HG03103 (cell line): Measurements from ENCODE around the gene UGT2B7.
"Not testable (repeated sequence)": the region's sequence is repeated elsewhere in the genome, so short reads cannot be mapped to it uniquely, and the experiment has no call there.

ENCODE experiments used
- ATAC-seq: cut with Tn5 transposase; IDR thresholded peaks from one replicate; pipeline ENCODE4 v1.9.1; 2021; ENCODE audit warnings: low read depth; ENCODE audit not compliant: unreplicated experiment

UGT2B7 gene

GRCh38 chr4:69096111-69096656 lies at the start of gene UGT2B7:
Gene UGT2B7, plus strand, starts transcription at chr4:69096474. Its CDS starts 47 bp downstream, at chr4:69096521.
- ATAC-seq, result no peak

DNA sequence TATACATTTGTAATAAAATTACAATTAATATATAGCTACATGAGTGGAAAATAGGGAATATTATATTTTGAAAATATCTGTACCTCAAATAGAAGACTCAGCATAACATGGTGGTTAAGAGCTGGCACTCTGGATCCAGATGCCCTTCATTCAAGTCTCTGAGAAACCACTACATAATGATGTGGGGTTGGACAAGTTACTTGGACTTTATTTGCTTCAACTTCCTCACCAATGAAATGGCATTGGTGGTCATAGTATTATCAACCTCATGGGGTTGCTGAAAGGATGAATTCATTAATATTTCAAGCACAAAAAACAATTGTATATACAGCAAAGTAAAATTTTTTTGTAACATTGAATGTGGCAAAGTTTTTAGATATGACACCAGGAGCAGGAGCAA lies 46.4 kb upstream of the UGT2B7 start:
- ATAC-seq, result no peak

GRCh38 chr4:69050853-69051575 lies 45.3 kb upstream of the UGT2B7 start:
- ATAC-seq, result not testable (repeated sequence)

GRCh38 chr4:69051576-69051943 lies 44.7 kb upstream of the UGT2B7 start:
- no peak for ATAC-seq

- not testable (repeated sequence) for ATAC-seq
Observed at GRCh38 chr4:69053309-69053885, 42.9 kb upstream of the UGT2B7 start.

- not testable (repeated sequence) for ATAC-seq
Observed at GRCh38 chr4:69054033-69054432, 42.2 kb upstream of the UGT2B7 start.

DNA sequence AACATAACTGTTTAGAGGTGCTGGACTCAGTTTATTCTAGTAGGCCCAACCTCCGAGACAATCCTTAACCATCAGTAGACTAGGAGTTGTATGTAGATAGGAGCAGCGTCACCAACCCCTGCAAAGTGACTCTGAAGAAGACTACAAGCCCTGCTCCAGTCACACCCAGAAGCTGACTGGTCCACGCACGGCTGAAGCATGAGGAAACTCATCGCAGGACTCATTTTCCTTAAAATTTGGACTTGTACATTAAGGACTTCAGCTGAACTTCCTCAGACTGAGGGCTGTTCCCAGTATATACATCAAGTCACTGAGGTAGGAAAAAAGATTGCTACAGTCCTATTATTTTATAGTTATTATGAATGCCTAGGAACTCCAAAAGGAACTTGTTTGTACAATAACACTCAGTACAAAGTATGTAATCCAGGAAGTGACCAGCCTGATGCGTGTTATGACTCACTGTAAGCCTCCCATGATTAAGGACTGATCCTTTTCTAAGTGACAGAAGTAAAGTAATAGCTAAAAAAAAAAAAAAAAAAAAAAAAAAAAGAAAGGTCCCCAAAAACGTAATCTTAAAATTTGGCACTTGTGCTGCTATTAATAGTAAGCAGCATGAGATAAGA lies 41.6 kb upstream of the UGT2B7 start:
- no peak for ATAC-seq

GRCh38 chr4:69056150-69056549 lies 40.1 kb upstream of the UGT2B7 start:
- ATAC-seq, result no peak

- no peak for ATAC-seq
Observed at GRCh38 chr4:69056921-69057550, 39.2 kb upstream of the UGT2B7 start.

DNA sequence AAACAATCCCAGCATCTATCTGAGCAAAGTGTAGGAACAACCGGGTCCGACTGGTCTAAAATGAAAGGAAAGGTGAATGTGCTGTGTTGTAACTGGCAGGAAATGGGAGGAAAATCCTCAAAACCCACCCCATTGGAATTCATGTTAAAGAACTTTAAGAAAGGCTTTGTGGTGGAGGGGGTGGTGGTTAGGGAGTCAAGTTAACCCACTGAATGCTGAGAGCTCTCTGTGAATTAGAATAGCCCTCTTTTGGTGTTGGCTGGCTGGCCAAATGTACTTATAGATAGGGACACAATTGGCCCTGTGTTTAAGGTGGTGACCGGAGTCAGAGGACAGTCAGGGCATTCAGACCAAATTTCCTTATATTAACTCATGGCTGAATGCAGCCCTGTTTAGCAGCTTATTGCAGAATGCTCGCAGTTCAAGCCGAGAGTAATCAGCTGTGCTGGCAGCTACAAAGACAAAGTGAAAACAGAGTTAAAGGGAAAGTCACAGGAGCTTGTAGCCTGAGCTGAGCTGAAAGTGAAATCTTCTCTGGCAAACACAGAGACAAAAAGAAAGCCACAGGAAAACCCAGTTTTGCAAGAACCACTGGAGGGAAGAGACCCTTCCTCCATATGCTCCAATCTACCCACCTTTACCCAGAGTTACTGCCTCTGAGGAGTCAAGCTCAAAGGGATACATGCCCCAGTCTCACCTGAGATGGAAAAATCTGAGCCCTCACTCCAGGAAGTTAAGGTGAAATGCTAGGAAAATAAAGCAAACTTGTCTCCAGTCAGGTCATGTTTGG lies 38.5 kb upstream of the UGT2B7 start:
- no peak for ATAC-seq

DNA sequence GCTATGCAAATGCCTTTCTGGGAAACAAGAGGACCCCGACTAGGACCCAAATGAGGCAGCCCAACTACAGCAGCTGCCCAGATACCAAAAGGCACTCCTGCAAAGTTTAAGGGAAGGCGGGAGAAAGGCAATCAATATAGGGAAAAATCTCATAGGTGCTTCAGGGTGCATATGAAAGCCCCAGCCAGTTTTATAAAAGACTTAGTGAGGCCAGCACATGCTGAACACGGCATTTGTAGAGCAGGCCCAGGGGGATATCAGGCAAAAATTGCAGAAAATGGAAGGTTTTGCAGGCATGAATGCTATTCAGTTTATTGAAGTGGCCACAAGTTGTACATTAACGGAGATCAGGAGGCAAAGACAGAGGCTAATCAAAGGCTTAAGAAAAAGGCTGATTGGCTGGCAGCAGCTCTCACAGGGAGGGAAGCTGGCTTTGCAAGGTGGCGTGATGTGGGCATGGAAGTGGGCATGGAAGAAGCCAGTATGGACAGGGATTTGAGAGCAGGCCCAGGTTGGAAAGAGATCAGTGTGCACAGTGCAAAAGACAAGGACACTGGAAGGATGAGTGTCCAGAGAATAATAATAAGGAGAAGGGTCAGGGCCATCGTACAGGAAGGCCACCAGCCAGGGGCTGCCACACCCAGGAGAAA lies 37.7 kb upstream of the UGT2B7 start:
- ATAC-seq, result no peak

DNA sequence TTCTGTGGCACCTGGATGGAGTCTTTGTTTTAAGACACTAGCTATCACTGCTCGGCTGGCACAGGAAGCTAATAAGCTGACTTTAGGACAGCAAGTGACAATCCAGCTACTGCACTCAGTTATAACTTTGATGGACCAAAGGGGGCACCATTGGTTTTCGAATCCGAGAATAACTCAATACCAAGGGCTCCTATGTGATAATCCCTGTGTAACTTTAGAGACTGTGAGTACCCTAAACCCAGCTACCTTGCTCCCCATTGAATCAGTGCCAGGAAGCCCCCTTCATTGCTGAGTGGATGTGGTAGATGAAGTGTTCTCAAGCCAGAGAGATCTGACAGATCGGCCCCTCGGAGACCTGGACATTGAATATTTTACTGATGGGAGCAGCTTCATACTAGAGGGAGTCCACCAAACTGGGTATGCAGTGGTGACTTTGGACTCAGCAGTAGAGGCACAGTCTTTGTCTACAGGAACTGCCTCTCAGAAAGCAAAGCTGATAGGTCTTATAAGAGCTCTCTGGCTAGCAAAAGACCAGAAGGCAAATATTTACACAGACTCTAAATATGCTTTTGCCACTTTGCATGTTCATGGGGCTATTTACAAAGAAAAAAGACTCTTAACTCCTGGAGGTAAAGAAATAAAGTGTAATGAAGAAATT lies 35.5 kb upstream of the UGT2B7 start:
- no peak for ATAC-seq

GRCh38 chr4:69064391-69064790 lies 31.9 kb upstream of the UGT2B7 start:
- ATAC-seq, result no peak

GRCh38 chr4:69066945-69067344 lies 29.3 kb upstream of the UGT2B7 start:
- no peak for ATAC-seq

- ATAC-seq, result no peak
Observed at GRCh38 chr4:69069085-69069484, 27.2 kb upstream of the UGT2B7 start.

GRCh38 chr4:69070590-69070989 lies 25.7 kb upstream of the UGT2B7 start:
- no peak for ATAC-seq

DNA sequence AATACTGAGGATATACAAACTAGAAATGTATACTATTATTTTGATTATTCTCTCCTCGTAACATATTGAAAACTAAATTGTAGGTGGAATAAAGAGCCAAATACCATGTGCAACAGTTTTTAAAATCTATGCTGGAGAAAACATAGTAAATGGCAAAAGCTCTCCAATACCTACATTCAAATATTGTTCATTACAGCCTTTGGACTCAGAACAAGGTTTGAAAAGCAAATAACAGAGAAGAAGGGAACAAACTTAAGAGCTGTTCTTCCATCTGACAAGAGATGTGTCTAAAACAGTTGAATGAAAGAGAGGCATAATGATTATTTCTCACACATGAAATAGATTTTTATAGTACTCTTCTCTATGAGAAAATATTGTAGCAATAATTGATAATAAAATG lies 25.0 kb upstream of the UGT2B7 start:
- no peak for ATAC-seq

DNA sequence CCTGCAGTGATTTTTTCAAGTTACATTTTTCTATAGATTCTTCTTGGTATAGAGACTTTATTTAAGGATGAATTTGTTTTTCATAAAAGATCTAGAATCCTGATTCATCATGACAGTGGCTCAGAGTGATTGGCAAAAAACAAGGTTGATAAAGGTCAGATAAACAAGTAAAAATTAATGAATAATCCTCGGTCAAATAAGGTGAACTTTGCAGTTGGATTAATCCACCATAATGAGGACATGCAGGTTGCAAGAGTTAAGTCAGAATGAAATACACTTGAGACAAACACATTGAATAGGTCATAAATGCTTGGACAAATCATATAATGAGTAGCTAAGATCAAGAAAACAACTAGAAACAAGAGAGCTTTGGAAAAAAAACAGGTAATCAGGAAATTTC lies 22.9 kb upstream of the UGT2B7 start:
- ATAC-seq, result no peak

DNA sequence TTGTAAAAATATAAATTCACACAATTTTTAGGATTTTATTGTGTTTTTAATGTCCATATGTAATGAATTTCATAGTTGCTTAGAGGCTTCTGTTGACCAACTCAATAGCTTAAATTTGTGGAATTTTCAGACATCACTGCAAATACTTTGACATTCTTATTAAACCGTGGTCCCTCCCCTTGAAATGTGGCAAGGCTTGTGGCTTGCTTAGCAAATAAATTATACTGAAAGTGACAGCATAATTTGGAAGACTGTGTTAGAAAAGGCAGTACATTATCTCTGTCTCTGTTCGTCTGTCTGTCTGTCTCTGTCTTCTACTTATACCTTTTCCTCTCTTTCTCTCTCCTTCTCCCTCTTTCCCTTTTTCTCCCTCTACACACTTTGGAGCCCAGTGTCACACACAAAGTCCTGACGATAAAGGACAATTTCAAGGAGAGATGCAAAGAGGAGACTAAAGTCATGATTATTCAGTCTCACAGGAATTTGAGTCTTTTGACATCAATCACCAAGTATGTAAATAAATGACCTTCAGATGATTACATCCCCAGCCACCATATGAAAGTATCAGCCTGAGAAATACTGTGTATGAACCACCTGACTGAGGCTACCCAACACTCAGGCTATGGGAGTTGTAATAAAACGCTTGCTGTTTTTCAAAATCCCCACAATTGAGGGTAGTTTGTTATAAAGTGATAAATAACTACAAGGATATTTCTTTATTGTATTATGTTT lies 21.0 kb upstream of the UGT2B7 start:
- no peak for ATAC-seq
